Measurements from ENCODE around the gene DHRS9. TPM values are rescaled to one million over a fixed set of nuclear protein-coding genes. Genes with fewer than 3 reads are reported as not detected.

Gene DHRS9
- total and polyA plus RNA-seq, 9 of the 15 experiments (the other 6 are each of a cell fraction or from before 2014, with no cell fraction given), result 0.27 to 1.7 (median 0.69) TPM

DNA sequence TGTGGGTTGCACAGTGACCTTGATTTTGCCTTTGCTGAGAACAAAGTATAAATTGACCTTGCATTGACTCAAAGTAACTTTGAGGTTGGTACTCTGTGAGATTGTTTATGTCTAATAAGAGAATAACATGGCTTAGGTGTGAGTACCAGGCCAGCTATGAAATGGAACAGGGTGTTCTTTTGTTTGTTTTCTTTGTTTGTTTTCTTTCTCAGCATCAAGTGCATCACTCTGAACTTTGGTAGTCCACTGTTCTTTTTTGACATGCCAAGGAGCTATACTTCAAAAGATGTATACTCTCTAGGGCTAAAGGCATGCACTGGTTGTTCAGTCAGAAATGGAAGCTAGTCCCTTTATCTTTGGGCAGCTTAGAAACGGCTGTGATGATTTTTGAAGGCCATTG, 43.3 kb upstream of the DHRS9 start:
- in situ Hi-C loops (cut with MboI) (no loop called here), intact Hi-C loops (cut with micrococcal nuclease) (no loop called here)
- 45% methylated on average over 1 of the region's 1 CpG for WGBS (ENCODE audit: insufficient coverage, low coverage, missing lambda C conversion rate)
- TF ChIP-seq, protein P1, sequence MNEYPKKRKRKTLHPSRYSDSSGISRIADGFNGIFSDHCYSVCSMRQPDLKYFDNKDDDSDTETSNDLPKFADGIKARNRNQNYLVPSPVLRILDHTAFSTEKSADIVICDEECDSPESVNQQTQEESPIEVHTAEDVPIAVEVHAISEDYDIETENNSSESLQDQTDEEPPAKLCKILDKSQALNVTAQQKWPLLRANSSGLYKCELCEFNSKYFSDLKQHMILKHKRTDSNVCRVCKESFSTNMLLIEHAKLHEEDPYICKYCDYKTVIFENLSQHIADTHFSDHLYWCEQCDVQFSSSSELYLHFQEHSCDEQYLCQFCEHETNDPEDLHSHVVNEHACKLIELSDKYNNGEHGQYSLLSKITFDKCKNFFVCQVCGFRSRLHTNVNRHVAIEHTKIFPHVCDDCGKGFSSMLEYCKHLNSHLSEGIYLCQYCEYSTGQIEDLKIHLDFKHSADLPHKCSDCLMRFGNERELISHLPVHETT (CRISPR knock-in tag; conservative IDR thresholded peaks at IDR 0.05 in 1 of 2, IDR thresholded peaks at IDR 0.05 in 1 of 2), result no peak
- no peak for TF ChIP-seq ZNF146 (CRISPR knock-in tag; IDR thresholded peaks at IDR 0.05; ENCODE audit: unreplicated experiment)
- no peak for TF ChIP-seq NCOA6 (IDR thresholded peaks at IDR 0.05)
- TF ChIP-seq, protein P2, sequence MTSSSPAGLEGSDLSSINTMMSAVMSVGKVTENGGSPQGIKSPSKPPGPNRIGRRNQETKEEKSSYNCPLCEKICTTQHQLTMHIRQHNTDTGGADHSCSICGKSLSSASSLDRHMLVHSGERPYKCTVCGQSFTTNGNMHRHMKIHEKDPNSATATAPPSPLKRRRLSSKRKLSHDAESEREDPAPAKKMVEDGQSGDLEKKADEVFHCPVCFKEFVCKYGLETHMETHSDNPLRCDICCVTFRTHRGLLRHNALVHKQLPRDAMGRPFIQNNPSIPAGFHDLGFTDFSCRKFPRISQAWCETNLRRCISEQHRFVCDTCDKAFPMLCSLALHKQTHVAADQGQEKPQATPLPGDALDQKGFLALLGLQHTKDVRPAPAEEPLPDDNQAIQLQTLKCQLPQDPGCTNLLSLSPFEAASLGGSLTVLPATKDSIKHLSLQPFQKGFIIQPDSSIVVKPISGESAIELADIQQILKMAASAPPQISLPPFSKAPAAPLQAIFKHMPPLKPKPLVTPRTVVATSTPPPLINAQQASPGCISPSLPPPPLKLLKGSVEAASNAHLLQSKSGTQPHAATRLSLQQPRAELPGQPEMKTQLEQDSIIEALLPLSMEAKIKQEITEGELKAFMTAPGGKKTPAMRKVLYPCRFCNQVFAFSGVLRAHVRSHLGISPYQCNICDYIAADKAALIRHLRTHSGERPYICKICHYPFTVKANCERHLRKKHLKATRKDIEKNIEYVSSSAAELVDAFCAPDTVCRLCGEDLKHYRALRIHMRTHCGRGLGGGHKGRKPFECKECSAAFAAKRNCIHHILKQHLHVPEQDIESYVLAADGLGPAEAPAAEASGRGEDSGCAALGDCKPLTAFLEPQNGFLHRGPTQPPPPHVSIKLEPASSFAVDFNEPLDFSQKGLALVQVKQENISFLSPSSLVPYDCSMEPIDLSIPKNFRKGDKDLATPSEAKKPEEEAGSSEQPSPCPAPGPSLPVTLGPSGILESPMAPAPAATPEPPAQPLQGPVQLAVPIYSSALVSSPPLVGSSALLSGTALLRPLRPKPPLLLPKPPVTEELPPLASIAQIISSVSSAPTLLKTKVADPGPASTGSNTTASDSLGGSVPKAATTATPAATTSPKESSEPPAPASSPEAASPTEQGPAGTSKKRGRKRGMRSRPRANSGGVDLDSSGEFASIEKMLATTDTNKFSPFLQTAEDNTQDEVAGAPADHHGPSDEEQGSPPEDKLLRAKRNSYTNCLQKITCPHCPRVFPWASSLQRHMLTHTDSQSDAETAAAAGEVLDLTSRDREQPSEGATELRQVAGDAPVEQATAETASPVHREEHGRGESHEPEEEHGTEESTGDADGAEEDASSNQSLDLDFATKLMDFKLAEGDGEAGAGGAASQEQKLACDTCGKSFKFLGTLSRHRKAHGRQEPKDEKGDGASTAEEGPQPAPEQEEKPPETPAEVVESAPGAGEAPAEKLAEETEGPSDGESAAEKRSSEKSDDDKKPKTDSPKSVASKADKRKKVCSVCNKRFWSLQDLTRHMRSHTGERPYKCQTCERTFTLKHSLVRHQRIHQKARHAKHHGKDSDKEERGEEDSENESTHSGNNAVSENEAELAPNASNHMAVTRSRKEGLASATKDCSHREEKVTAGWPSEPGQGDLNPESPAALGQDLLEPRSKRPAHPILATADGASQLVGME (CRISPR knock-in tag; IDR thresholded peaks at IDR 0.05), result no peak
- no peak for TF ChIP-seq NFIX (CRISPR knock-in tag; IDR thresholded peaks at IDR 0.05; ENCODE audit: low read depth)
- TF ChIP-seq TCFL5 (CRISPR knock-in tag; conservative IDR thresholded peaks at IDR 0.05), result no peak
- TF ChIP-seq HDAC1 (IDR thresholded peaks at IDR 0.05), result no peak
- no peaks in the 10 kb centered on the region for H3K9me1 ChIP-seq (ENCODE audit: control insufficient read depth, insufficient read depth, low read length)
- no TSS peak for BruUV-seq (replicated peaks)
- no peaks in the 10 kb centered on the region for H4K20me1 ChIP-seq (replicated peaks; ENCODE audit: control insufficient read depth, insufficient read depth, low read length)
- CTCF ChIA-PET (ENCODE audit: low intra/inter-chr PET ratio), result no interaction called here
- DNase-seq (ENCODE audit: extremely low read depth in 1 of 4, low spot score in 3 of 4) (no peak), FAIRE-seq (no peak), ATAC-seq (no peak)
- H3K4me1 ChIP-seq (replicated peaks in 1 of 2; ENCODE audit: control insufficient read depth in 2 of 2, insufficient read depth in 2 of 2, low read length in 2 of 2), result peaks cover 0 to 12% of the 10 kb centered on the region in 2 experiments; a peak in 2 of 5 replicates
- no peaks in the 10 kb centered on the region for H3K27me3 ChIP-seq (ENCODE audit: control insufficient read depth in 2 of 2, insufficient read depth in 2 of 2, low read length in 2 of 2)
- no peaks in the 10 kb centered on the region for H3K9me3 ChIP-seq (replicated peaks; ENCODE audit: control insufficient read depth, insufficient read depth, low read depth, low read length)
- no peaks in the 10 kb centered on the region for H3K36me3 ChIP-seq (ENCODE audit: control insufficient read depth, insufficient read depth, low read length)
- H3K4me2 ChIP-seq (ENCODE audit: insufficient read depth, low read length), result no peak overlapping the region
- POLR2A ChIA-PET, result interaction anchor here (0.7 to 1.5 kb wide), 5 partner anchors 8 to 91 kb away, joined by 3 to 5 read pairs (median 4); no protein-coding TSS in a partner anchor
- no peaks in the 10 kb centered on the region for H3K79me2 ChIP-seq (ENCODE audit: control insufficient read depth, insufficient read depth, low read length)
- H3K27ac ChIP-seq (ENCODE audit: extremely low read depth, low read depth, low read length), result no peak overlapping the region
- H2AFZ ChIP-seq (ENCODE audit: low read depth, low read length), result no peak overlapping the region
- H3K4me3 ChIP-seq, result no peak overlapping the region
- H3K9ac ChIP-seq (ENCODE audit: insufficient read depth in 1 of 2, low read depth in 2 of 2, low read length in 2 of 2), result no peak overlapping the region
